NCI-H2107 treated with DMSO at 0.1 percent for 48 hours (cell line): ENCODE results near the gene LMX1B.

Experiments used
- DNase-seq: peaks from one replicate; lab custom pipeline; 2025; ENCODE audit not compliant: unreplicated experiment; lab: John Stamatoyannopoulos, UW

The LMX1B gene

DNA sequence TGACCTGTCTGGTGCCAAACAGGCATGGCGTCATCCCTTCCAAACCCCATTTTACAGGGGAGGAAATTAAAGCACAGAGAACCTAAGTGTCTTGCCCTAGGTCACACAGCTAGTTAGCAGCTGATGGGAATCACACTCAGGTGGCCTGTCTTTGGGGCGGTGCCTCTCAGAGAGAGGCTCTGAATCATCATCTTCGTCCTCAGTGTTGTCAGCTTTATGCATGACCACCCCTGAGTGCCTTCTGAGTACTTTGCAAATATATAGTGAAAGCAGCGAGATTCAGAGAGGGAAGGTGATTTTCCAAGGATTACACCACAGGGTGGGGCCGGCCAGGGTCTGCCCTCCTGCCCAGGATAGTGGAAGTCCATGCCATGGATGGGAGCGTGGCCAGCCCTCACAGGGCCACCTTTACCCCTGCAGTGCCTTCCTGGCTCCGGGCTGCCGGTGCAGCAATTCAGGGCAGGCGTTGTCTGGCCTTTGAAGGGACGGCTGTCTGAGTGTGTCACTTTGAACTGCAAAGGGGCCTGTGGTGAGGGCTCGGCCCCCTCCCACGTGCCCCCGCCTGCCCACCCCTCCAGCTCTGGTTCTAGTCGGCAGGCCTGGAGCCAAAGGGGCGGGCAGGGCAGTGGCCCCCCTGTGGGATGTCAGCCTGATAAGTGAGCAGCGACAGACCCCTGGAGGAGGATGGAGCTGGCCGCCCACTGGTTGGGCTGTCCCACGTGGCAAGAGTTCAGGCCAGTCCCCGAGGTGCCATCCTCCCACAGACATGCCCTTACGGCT lies 16.9 kb downstream of the LMX1B start:
- no peak for DNase-seq

DNA sequence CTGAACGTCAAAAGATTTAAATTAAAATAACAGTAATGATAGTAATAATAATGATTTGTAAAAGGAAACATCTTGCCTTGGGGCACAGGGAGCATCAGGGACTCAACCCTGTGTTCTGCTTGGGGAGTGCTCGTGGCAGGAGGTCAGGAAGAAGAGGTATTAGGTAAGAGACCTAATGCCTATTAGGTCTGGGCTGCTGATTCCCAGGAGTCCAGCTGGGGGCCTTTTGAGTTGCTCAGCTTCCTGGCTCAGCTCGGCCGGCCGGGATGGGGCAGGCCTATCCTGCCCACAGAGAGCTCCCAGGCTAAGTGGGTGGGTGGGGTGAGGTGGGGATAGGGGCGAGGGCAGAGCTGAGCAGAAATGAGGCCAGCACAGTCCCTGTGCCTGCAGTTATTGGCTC lies 17.5 kb downstream of the LMX1B start:
- no peak for DNase-seq

DNA sequence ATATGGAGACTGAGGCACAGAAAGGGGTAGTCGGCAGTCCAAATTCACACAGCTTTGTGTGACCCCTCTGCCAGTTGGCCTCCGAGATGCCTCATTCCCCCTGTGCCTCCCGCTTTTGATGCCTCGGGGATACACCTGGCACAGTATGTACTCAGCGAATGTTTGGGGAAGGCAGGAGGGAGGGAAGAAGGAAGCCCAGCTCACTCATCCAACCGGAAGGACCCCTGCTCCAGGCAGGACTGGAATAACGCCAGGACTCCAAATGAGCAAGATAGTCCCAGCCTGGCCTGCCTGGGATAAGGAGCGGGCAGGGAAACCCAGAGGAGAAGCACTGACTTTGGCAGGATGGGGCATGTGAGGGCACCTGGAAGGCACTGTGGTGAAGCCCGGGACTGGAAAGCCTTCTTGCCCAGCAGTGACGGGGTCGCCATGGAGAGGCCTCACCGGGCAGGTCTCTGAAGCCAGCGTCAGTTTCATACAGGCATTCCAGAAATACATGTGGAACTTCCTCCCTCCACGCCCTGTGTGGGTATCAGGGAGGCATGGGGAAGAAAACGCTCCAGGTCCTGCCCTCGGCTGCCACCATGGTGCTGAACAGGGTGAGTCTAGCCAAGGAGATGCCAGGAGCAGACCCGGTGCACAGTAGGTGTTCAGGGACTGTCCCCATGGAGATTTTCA lies 20.3 kb downstream of the LMX1B start:
- DNase-seq: no peak

GRCh38 chr9:126635061-126635460 lies 21.3 kb downstream of the LMX1B start:
- no peak for DNase-seq

DNA sequence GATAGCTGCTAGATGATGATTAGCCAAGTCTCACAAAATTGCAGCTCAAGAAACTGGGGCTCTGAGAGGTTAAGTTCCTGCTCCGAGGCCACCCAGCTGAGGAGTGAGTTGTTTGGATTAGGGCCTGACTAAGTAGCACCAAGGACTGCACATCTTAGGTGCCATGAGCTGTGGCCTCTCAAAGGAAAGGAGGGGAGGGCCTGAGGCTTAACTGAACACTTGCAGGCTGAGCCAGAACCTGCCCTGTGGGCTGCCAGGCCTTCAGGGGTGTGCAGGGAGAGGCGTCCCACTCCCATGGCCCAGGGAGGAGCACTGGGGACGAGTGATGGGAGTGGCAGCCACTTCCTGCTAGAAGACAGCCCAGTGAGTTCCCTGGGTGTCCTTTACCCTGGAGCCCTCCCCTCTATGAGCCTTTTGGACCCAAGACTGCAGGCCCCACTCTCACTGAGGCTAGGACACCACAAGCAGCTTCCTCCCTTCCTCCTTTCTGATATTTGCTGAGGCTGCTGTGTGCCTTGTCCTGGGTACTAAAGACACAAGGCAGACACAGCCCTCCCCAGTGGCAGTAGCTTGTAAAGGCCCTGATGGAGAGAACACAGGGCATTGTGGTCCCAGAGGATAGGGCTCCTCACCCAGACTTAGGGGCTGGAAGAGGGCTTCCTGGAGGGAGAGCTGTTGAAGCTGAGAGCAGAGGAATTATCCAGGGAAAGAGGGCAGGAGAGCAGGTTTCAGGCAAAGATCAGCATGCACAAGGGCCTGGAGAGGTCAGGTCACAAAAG lies 22.1 kb downstream of the LMX1B start:
- DNase-seq: no peak

DNA sequence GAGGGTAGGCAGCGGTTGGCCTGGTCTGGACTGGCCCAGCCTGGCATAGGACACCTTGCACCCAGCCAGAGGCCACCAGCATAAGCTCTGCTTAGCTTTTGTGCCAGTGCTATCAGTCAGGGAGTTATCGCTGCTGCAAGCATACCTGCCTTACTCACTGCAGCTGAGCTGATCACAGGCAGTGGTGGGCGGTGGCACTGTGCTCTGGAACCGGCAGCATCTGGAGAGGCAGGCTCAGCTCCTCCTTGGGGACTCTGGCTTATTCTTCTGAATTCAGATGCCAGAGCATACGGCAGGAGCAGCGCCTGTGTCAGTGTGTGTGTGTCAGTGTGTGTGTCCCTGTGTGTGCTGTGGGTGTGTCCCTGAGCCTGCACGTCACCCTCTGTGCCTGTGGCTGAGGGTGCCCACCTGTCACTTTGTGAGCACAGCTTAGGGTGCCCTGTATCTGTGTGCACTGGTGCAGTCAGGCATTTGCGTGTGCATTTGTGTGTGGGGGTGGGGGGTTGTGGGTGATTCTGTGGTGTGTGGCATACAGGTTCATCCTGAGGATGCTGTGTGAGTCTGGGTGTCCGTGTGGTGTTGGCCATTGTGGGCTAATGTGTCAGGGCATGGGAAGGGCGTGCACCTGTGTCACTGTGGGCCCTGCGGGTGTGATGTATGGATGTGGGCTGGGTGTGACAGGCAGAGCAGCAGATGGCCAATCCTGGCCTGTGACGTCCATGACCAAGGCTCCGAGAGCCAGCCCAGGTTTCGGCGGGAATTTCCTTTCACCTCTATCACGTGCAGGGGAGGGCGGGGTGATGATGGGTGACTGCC lies 23.5 kb downstream of the LMX1B start:
- DNase-seq: no peak

DNA sequence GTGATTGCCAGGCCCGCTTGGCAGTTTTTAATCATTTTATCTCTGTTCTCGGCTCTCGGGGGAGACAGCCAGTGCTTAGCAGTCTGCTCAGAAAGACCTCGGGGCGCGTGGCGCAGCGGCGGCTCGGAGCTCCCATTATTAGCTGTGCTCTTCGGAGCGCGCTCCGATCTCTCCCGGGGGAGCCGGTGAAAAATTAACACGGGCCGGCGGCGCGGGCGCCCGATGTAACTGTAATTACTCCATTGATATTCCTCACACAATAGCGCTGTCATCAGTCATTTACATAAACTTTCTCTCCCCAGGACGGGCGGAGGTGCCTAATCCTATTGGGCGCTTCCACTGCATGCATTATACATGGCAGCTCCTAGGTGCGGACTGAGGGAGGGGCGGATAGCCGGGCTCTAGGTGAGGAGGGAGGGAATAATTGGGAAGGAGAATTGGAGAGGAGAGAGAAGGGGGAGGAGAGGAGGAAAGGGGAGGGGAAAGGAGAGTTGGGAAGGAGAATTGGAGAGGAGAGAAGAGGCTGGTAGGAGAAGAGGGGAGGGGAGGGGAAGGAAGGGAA lies 24.9 kb downstream of the LMX1B start:
- no peak for DNase-seq

GRCh38 chr9:126639318-126640000 lies 25.7 kb downstream of the LMX1B start:
- DNase-seq: no peak

DNA sequence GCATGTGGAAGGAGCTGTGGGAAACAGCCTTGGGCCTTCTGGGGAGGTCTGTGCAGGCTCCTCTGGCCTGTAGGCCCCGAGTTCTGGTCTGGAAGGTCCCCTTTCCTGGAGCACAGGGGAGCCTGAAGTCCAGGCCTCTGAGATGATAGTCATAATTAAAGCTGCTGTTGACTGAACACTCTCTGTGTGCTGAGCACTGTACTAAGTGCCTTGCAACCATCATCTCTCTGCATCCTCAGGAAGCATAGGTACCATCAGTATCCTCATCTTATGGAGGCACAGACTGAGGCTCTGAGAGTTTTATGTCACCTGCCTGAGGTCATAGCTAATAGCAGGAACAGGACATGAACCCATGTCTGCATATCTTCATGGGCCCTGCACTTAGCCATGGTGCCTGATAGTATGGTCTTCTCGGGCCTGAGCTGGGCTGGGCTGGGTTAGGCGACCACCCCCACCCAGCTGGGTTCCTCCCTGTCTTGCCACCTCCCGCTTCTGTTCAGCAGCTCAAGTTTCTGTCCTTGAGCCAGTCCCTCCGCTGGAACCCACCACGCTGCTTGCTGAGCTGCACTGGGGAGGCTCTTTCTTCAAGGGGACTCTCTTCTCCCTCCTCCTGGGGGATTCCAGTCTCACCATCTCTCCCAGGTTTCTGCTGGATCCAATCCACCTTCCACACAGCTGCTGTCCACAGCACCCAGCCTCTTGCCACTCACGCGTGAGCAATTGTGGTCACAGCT lies 27.6 kb downstream of the LMX1B start:
- no peak for DNase-seq

DNA sequence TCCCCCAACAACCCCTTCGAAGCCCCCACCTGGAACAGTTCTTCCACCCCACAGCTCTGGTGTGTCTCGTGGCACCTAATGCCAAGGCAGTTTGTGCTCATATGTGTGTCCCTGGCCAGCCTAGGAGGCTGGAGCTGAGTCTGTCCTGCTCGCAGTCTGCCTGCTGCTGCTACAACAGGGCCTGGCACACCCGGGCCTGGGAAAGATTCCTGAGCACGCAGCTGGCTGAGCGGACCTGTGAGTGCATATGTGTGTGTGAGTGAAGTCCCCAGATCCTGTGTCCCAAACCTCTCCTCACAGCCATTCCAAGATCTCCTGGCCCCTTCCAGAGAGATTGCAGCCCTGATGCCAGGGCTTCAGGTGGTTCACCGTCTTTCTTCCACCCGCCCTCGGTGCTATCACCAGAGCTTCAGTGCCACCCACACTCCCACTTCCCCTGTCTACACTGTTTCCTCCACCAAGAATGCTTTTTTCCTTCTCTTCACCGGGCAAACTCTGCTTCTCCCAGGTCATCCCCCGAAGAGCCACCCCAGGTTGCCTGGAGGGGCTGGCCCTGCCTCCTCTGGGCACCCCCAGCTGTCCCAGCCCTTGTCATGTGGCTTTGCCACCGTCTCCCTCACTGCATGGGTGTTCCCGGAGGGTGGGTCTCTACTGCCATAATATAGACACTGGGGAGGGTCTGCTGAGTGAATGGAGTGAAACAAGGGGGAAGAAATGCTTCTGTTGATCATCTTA lies 28.4 kb downstream of the LMX1B start:
- no peak for DNase-seq

- no peak for DNase-seq
Observed at GRCh38 chr9:126642839-126643238, 29.1 kb downstream of the LMX1B start.

DNA sequence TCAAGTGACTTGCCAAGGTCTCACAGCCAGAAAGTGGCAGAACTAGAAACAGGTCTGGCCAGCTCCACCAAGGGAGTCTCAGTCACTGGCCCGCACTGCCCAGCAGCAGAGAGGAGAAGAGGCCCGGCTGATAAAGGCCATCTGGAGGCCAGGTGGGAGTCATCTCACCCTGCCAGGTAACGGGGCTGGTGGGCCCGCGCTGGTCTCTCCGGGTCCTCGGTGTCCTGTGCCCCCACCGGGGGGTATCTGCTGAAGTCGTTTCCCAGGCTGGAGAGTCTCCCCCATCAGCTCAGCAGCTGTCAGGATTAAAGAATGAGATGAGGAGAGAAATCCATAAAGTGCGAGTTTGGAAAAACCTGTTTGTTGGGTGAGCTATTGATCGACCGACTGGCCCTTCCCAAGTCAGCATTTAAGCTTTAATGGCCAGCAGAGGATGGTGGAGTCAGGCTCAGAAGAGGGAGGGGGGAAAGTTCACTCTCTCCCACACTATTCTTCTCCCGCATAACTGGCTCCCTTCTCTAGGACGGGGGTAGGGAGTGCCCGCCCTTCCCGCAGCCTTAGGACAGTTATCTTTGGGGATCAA lies 30.3 kb downstream of the LMX1B start:
- DNase-seq: no peak

DNA sequence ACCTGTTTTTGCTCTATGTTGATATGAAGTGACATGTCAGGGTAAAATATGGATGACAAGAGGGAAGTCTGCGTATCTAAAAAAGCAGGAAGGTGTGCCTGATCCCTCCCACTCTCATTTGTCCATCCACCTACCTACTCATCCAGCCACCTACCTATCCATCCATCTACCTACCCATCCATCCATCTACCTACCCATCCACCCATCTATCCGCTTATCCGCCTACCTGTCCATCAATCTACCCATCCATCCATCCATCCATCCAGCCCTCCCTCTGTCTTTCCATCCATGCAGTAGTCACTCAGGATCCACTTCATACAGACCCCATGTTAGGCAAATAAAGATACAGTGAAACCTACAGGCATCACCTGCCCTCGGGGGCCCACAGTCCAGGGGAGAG lies 32.4 kb downstream of the LMX1B start:
- no peak for DNase-seq

- no peak for DNase-seq
Observed at GRCh38 chr9:126647585-126648411, 34.1 kb downstream of the LMX1B start.

- no peak for DNase-seq
Observed at GRCh38 chr9:126649477-126649876, 35.7 kb downstream of the LMX1B start.

GRCh38 chr9:126650404-126651341 lies 36.9 kb downstream of the LMX1B start:
- DNase-seq: no peak
